HTERT RPE-1 (cell line): ENCODE data around the gene ARMC10.
"Not testable (repeated sequence)": the region's sequence is repeated elsewhere in the genome, so short reads cannot be mapped to it uniquely, and the experiment has no call there.

Source experiments
- in situ Hi-C: fragments of 300-500 bp; cut with MboI; formaldehyde crosslinking; loops from 4 replicates; pipeline ENCODE4 v1.14.3; 2020; ENCODE audit warnings: low sequenced_read_pairs

ARMC10 gene

GRCh38 chr7:103077318-103077717 lies 2.4 kb downstream of the ARMC10 start:
- in situ Hi-C loops, result no loop called here

DNA sequence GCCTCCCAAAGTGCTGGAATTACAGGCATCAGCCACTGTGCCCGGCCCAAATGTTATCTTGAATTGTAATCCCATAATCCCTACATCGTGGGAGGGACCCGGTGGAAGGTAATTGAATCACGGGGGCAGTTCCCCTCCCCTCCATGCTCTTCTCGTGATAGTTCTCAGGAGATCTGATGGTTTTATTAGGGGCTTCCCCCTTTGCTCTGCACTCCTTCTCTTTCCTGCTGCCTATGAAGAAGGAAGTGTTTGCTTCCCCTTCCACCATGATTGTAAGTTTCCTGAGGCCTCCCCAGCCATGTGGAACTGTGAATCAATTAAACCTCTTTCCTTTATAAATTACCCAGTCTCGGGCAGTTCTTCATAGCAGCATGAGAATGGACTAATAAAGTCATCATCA lies 3.3 kb downstream of the ARMC10 start:
- in situ Hi-C loops, result not testable (repeated sequence)

GRCh38 chr7:103079836-103080235 lies 4.9 kb downstream of the ARMC10 start:
- in situ Hi-C loops, result no loop called here

GRCh38 chr7:103080923-103081322 lies 6.0 kb downstream of the ARMC10 start:
- in situ Hi-C loops, result no loop called here

- in situ Hi-C loops, result no loop called here
Observed at GRCh38 chr7:103082497-103082896, 7.6 kb downstream of the ARMC10 start.

DNA sequence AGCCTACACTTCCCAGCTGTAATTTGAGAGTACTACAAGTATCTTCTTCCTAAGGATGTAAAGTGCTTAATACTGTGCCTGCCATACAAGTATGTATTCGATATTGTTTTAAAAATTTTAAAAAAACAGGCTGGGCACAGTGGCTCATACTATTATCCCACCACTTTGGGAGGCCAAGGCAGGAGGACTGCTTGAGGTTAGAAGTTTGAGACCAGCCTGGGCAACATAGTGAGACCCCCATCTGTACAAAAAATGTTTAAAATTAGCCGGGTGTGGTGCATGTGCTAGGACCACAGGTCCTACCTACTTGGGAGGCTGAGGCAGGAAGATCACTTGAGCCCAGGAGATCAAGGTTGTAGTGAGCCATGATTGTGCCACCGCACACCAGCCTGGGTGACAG lies 8.3 kb downstream of the ARMC10 start:
- in situ Hi-C loops, result no loop called here

GRCh38 chr7:103092321-103092720 lies 17.4 kb downstream of the ARMC10 start:
- in situ Hi-C loops, result not testable (repeated sequence)

DNA sequence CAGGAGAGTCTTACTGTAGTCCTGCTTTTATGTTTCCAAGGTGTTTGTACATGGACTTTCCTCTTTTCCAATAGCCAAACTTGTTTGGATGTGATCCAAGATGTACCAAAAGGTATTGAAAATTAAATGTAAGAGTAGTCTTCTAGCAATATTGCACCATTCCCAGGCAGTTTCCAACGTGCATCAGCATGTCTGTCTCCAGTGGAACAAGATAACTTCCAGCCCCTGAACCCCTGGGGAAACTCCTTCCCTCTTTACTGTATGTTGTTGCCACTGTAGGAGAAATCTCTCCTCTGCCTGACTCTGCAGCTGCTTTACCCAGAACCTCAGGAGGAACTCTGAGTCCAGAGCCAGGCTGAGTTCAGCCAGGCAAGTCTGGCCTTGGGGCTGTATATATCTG lies 18.5 kb downstream of the ARMC10 start:
- in situ Hi-C loops, result no loop called here

DNA sequence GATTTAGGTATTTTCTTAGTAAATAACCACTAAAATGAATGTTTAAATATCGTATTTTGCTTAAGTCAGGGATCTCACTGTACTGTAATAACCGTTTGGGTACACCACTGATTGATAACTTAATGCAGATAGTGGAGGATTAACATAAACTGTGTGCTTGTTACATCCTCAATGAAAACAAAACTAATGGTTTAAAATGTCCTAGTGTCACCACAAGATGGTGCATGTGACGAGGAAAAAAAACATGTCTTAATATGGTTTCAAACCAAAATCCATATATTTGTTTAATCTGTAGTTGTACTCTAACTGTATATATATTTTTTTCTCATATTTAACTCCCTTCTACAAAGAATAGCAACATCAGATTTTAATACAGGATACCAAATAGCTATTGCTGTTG lies 19.2 kb downstream of the ARMC10 start:
- in situ Hi-C loops, result no loop called here

DNA sequence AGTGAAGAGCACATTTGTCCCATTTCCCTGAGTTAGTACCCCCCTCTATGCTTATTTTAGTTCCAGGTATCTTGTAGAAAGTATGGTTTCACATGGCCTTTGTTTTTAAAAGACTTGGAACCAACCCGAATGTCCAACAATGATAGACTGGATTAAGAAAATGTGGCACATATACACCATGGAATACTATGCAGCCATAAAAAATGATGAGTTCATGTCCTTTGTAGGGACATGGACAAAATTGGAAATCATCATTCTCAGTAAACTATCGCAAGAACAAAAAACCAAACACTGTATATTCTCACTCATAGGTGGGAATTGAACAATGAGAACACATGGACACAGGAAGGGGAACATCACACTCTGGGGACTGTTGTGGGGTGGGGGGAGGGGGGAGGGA lies 20.6 kb downstream of the ARMC10 start:
- in situ Hi-C loops, result not testable (repeated sequence)

DNA sequence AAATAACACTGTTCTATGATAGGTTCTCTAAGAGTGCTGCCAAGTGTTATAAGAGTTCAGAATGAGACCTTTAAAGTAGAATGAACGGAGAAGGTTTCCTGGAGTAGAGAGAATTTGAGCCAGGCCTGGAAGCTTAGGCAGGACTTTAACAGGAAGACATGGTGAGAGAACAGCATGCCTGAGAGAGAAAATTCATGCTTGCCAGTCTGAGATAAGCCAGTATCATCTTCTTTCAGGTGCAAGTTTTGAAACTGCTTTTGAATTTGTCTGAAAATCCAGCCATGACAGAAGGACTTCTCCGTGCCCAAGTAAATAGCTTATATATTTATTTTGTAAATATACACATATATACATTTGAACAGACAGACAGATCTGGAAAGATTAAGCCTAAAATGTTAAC lies 22.1 kb downstream of the ARMC10 start:
- in situ Hi-C loops, result no loop called here

GRCh38 chr7:103100348-103100747 lies 25.4 kb downstream of the ARMC10 start:
- in situ Hi-C loops, result no loop called here

DNA sequence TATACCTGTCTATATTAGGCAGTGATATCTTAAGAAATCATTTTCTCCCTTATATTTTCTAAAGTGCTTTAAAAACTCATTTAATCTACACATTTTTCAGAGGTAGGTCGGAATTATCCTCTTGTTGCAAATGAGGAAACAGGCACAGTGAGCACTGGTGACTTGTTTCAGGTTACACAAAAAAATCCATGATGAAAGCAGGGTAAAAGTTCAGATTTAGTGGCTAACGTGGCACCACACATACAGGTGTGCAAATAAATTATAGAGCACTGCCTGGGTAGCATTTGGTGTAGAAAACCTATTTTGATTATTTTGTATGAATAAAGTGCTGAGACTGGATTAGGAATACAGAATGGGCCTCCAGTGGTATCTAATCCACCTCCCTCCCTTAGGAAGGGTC lies 26.6 kb downstream of the ARMC10 start:
- in situ Hi-C loops, result no loop called here

- in situ Hi-C loops, result no loop called here
Observed at GRCh38 chr7:103106005-103106702, 31.2 kb downstream of the ARMC10 start.

- in situ Hi-C loops, result not testable (repeated sequence)
Observed at GRCh38 chr7:103106703-103107070, 31.7 kb downstream of the ARMC10 start.

- in situ Hi-C loops, result no loop called here
Observed at GRCh38 chr7:103113164-103113563, 38.2 kb downstream of the ARMC10 start.

DNA sequence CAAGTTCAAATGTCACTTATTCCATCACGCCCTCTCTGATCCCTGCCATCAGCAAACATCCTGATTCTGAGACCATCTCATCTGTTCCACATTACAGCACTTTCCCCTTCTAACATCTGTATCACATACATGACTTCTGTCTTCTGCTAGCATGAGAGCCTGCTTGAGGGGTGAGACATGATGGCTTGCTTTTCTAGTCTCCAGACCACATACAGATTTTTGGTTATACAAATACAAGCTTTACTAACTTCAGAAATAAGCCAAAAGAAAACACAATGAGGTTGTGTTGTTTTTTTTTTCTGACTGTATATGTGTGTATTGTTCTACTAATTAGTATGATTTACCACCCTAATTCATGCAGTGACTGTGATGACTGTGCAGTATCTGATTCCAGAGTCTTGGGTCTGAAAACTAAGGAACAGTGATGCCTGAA lies 39.7 kb downstream of the ARMC10 start:
- in situ Hi-C loops, result no loop called here

- in situ Hi-C loops, result no loop called here
Observed at GRCh38 chr7:103115771-103116170, 40.8 kb downstream of the ARMC10 start.

- in situ Hi-C loops, result no loop called here
Observed at GRCh38 chr7:103116511-103116910, 41.6 kb downstream of the ARMC10 start.

GRCh38 chr7:103116991-103117390 lies 42.1 kb downstream of the ARMC10 start:
- in situ Hi-C loops, result no loop called here

DNA sequence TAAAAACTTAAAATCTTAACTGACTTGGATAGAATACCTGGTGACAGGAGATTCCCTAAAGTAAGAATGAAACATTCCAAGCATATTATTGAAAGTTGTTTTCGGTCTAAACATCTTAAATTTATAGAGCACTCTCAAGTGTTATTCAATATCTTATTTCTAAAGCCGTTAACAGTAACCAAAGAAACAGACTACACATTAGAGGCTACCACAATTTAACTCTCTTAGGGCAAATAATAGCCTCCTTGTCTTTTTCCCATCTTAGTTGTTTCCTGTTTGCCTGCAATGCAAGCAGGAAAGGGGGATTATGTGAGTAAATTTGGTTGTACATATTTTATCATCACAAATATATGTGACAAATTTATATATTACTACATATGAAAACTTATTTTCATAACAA lies 42.5 kb downstream of the ARMC10 start:
- in situ Hi-C loops, result no loop called here

DNA sequence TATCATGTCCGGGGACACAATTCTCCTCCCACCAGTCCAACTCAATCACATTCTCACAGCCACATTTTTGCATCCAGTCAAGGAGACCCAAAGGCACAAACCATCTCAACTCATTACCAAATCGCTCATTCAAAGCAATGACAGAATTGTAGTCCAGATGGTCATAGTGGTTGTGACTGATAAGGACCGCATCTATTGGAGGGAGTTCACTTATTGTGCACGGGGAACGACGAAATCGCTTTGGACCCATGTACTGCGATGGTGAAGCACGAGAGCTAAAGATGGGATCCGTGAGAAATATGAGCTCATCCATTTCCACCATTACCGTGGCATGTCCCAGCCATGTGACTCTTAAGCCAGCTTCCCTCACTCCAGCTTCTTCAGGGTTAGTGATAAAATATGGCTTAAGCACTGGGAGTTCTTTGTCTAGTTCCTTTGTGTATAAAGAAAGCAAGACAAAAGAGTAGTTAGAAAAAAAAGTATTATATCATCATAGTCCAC lies 44.9 kb downstream of the ARMC10 start:
- in situ Hi-C loops, result no loop called here

DNA sequence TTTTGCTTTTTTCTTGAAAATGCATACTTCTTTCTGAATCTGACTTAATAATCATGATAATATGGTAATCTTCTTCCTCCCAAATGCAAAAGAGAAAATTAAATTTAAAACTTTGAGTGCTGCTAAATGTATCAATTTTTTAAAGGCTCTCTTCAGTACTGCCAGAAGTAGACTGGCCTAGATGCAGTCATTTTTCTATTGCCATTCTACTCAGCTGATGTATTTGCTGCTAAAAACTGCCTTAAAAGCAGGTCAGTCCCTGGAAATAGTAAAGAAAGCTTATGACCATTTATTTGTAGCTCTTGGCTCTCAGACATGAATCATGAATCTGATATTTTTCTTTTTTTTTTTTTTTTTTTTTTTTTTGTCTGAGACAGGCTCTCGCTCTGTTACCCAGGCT lies 45.4 kb downstream of the ARMC10 start:
- in situ Hi-C loops, result no loop called here
